Keratinocyte (primary cell): ENCODE data around the gene DNAI7.

Experiments used
- CTCF ChIP-seq, 3 experiments: IDR thresholded peaks in 1 of 3; conservative IDR thresholded peaks in 1 of 3; optimal IDR thresholded peaks in 1 of 3; 2 replicates in 2 of 3; 3 replicates in 1 of 3; pipeline versions ENCODE3 to v1.5.1; 2011; ENCODE audit warnings: low read length in 3 of 3, mild to moderate bottlenecking in 3 of 3, moderate library complexity in 2 of 3, control low read depth in 1 of 3, inconsistent platforms in 1 of 3; ENCODE audit not compliant: insufficient read depth in 2 of 3; ENCODE audit errors: extremely low read depth in 1 of 3
- EZH2 ChIP-seq: IDR thresholded peaks from one replicate; pipeline ENCODE4 v1.6.1; 2012; ENCODE audit warnings: inconsistent platforms, mild to moderate bottlenecking, low read length, moderate library complexity

GRCh38 chr12:25190793-25191192, 4.2 kb downstream of the DNAI7 start:
- no peak for TF ChIP-seq CTCF (optimal IDR thresholded peaks at IDR 0.05 in 1 of 3, IDR thresholded peaks at IDR 0.05 in 1 of 3, conservative IDR thresholded peaks at IDR 0.05 in 1 of 3; ENCODE audit: extremely low read depth in 1 of 3, insufficient read depth in 2 of 3, low read length in 3 of 3)
- TF ChIP-seq EZH2 = no peak
